GM04504 (cell line): Measurements from ENCODE around the gene ANKRD30B.
"Not testable (repeated sequence)": the region's sequence is repeated elsewhere in the genome, so short reads cannot be mapped to it uniquely, and the experiment has no call there.

ENCODE experiments used
- DNase-seq: peaks from one replicate; pipeline ENCODE4 v3.0.0-alpha.2; 2012; ENCODE audit warnings: low read depth

ANKRD30B gene

GRCh38 chr18:14851533-14851932, 103.6 kb downstream of the ANKRD30B start:
- not testable (repeated sequence) for DNase-seq

- DNase-seq: not testable (repeated sequence)
Observed at GRCh38 chr18:14855634-14856033, 107.7 kb downstream of the ANKRD30B start.

- DNase-seq: not testable (repeated sequence)
Observed at GRCh38 chr18:14856256-14856655, 108.3 kb downstream of the ANKRD30B start.

GRCh38 chr18:14858514-14858913, 110.5 kb downstream of the ANKRD30B start:
- DNase-seq: not testable (repeated sequence)

GRCh38 chr18:14859995-14860394, 112.0 kb downstream of the ANKRD30B start:
- not testable (repeated sequence) for DNase-seq

- not testable (repeated sequence) for DNase-seq
Observed at GRCh38 chr18:14866426-14866825, 118.5 kb downstream of the ANKRD30B start.

- not testable (repeated sequence) for DNase-seq
Observed at GRCh38 chr18:14867988-14868387, 120.0 kb downstream of the ANKRD30B start.

- DNase-seq: not testable (repeated sequence)
Observed at GRCh38 chr18:14868825-14869224, 120.9 kb downstream of the ANKRD30B start.

- not testable (repeated sequence) for DNase-seq
Observed at GRCh38 chr18:14878826-14879225, 130.9 kb downstream of the ANKRD30B start.

GRCh38 chr18:14900435-14900834, 152.5 kb downstream of the ANKRD30B start:
- no peak for DNase-seq
